ENCODE measurements around the gene ATP2B1.

Gene ATP2B1

GRCh38 chr12:89657066-89657465, 51.6 kb downstream of the ATP2B1 start:
- no peak for DNase-seq (ENCODE audit: low spot score)

DNA sequence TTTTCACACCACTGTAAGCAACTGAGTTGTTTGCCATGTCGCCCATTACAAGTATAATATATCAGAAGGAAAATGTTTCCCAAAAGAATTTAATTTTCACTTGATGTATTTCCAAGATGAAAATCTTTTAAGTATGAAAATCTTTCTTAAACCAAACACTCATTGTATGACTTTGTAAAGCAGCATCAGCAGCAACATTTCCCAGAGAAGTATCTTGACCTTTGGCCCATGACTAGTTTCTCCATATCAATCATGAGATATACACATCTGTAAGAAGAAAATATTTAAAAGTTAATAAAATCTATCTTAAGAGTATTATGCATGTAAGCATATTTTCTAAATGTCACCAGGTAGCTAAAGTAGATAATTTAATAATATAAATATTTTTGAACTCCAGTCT, 52.8 kb downstream of the ATP2B1 start:
- DNase-seq (ENCODE audit: low spot score) = no peak

DNA sequence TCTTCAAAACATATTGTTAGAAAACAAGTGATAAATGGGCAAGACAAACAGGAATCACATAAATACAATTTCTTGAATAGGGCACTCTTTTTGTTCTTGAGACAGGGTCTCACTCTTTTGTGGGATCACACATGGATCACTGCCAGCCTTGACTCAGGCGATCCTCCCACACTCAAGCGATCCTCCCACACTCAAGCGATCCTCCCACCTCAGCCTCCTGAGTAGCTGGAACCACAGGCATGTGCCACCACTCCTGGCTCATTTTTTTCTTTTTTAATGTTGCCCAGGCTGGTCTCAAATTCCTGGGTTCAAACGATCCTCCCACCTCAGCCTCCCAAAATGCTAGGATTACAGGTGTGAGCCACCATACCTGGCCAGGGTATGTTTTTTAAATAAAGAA, 57.4 kb downstream of the ATP2B1 start:
- DNase-seq (ENCODE audit: low spot score) = no peak

DNA sequence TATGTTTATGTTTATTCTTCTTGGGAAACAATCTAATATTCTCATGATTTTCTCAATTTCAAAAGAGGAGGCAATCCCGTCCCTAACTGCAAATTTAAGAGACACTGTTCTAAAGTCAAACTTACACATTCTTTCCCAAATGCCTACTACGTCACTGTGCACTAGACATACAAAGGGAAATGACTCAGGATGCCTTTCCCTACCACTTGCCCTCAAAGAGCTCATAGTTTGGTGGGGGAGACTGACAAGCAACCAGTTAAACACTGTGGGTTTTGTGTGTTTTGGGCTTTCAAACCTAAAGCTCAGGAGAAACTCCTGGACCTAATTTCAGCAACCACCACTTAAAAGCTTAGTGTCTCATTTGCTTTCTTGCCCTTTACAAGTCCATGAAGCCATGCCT, 58.4 kb downstream of the ATP2B1 start:
- DNase-seq (ENCODE audit: low spot score) = no peak

DNA sequence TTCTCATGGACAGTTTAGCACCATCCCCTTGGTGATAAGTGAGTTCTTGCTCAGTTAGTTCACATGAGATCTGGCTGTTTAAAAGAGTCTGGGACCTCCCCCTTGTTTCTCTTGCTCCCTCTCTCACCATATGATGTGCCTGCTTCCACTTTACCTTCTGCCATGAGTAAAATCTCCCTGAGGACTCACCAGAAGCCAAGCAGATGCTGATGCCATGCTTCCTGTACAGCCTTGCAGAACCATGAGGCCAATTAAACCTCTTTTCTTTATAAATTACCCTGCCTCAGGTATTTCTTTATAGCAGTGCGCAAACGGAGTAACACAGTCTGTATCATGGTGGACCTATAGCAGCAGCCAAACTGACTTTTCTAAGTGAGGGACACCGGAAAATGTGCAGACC, 58.8 kb downstream of the ATP2B1 start:
- DNase-seq (ENCODE audit: low spot score) = no peak

GRCh38 chr12:89649139-89649538, 59.5 kb downstream of the ATP2B1 start:
- DNase-seq (ENCODE audit: low spot score) = no peak

DNA sequence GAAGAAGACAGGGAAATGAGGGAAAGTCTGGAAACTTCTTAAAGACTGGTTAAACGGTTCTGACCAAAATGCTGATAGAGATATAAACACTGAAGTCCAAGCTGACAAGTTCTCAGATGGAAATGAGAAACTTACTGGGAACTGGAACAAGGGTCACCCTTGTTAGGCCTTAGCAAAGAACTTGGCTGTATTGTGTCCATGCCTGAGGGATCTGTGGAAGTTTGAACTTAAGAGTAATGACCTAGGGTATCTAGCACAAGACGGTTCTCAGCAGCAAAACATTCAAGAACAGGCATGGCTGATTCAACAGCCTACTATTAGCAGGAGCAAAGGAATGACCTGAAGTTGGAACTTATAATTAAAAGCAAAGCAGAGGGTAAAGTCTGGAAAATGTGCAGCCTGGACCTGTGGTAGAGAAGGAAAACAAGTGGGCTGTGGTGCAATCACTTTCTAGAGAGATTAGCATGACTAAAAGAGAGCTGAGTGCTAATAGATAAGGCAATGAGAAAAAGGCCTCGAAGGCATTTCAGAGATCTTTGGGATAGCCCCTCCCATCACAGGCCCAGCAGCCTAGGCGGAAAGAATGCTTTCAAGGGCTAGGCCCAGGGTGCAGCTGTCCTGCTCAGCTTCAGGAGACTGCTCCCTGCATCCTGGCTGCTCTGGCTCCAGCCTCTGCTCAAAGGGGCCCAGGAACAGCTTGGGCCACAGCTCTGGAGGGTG, 60.3 kb downstream of the ATP2B1 start:
- no peak for DNase-seq (ENCODE audit: low spot score)

GRCh38 chr12:89645434-89645833, 63.2 kb downstream of the ATP2B1 start:
- DNase-seq (ENCODE audit: low spot score) = no peak

- no peak for DNase-seq (ENCODE audit: low spot score)
Measured at GRCh38 chr12:89642959-89643358, 65.7 kb downstream of the ATP2B1 start.

- no peak for DNase-seq (ENCODE audit: low spot score)
Measured at GRCh38 chr12:89636776-89637160, 71.9 kb downstream of the ATP2B1 start.

- peak; percentile 45 for DNase-seq (ENCODE audit: low spot score)
Measured at GRCh38 chr12:89636052-89636775, 72.4 kb downstream of the ATP2B1 start.

GRCh38 chr12:89634508-89634907, 74.1 kb downstream of the ATP2B1 start:
- no peak for DNase-seq (ENCODE audit: low spot score)

DNA sequence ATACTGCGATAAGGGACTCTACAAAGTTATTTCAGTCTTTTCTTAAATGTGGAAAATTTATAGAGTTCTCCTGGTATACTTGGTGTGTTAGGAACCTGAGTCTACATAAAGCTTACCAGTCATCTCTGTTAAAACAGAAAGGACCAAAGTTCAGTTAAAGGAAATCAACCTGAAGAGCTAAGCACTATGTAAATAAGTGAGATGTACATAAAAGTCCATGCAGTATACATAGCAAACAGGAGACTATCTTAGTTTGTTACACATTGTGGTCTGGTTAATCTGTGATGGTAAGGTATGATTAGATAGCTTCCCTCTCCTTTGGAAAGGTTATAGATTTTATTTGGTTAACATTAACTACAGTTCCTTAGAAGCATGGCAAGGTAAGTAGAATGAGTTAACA, 75.9 kb downstream of the ATP2B1 start:
- DNase-seq (ENCODE audit: low spot score) = no peak

GRCh38 chr12:89622115-89622514, 86.5 kb downstream of the ATP2B1 start:
- no peak for DNase-seq (ENCODE audit: low spot score)

DNA sequence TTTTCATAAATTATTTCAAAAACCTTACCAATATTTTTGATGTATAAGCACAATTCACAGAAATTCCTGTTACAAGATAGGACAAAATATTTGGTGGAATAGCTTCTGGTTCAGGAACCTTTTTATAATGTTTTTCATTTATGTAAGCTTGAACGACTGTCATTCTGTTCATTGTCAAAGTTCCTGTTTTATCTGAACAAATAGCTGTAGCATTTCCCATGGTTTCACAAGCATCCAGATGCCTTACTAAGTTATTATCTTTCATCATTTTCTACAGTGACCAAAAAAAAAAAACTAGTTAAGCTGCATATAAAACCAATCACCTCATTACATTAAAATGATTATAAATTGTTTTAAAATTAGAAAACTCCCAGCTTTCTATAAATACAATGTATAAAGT, 87.1 kb downstream of the ATP2B1 start:
- no peak for DNase-seq (ENCODE audit: low spot score)

GRCh38 chr12:89619764-89620163, 88.9 kb downstream of the ATP2B1 start:
- DNase-seq (ENCODE audit: low spot score) = no peak

- DNase-seq (ENCODE audit: low spot score) = no peak
Measured at GRCh38 chr12:89618113-89618862, 90.3 kb downstream of the ATP2B1 start.

- no peak for DNase-seq (ENCODE audit: low spot score)
Measured at GRCh38 chr12:89610366-89610765, 98.3 kb downstream of the ATP2B1 start.

DNA sequence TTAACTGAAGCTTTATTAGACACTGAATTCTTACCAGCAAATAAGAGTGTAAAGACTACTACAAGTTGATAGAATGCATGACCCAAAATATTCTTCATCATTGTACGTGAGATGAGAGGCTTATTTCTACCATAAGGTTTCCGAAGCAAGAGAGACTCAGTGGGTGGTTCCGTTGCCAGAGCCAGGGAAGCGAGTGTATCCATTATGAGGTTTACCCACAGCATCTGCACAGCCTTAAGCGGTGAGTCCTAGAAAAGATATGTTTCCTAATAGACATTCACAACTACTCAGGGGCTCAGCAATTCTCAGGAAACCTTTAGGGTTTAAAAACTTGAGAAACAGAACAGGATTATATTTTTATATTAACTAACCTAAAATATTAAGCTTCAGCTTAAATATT, 105.0 kb downstream of the ATP2B1 start:
- no peak for DNase-seq (ENCODE audit: low spot score)

GRCh38 chr12:89597770-89598169, 110.9 kb downstream of the ATP2B1 start:
- no peak for DNase-seq (ENCODE audit: low spot score)

DNA sequence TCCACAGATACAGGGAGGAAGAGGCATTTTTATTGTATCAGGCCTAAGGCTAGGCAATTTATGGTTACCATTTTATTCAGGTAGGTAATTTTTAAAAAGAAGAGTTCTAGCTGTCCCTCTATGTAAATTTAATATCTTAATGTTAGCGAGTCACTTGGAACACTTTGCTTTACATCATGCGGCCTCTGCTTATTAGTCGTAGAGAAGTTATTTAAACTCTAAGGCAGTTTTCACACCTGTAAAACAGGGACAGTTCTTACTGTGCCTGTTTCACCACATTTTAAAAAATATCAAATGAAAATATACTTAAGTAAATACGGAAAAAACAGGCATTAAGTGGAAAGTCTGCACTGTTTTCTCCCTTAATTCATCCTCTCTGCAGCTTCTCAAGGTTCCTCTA, 111.4 kb downstream of the ATP2B1 start:
- no peak for DNase-seq (ENCODE audit: low spot score)

GRCh38 chr12:89593873-89594272, 114.8 kb downstream of the ATP2B1 start:
- DNase-seq (ENCODE audit: low spot score) = no peak

DNA sequence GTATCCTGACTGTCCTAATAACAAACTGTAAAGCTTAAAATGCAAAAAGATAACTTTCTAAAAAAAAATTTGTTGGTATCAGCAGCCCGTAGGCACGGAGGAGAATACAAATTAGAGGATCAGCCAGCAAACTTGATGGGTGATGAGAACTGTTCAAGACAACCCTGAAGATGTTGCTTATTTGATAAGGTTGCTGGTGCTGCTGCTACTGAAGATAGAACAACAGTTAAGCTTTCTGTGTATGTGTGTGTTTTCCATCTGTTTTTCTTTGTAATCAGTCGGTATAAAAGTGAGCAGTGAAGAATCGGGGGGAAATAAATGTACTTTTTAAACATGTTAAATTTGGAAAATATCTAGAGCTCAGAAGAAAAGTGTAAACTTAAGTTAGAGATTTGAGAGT, 115.4 kb downstream of the ATP2B1 start:
- DNase-seq (ENCODE audit: low spot score) = no peak

All from AG20443 (cell line).